ENCODE measurements around the gene PXMP2. TPM values are rescaled to one million over a fixed set of nuclear protein-coding genes. Genes with fewer than 3 reads are reported as not detected.

The PXMP2 gene
- polyA plus RNA-seq, 1 donor (not counting 4 experiments of a cell fraction or from before 2014, with no cell fraction given): 18.0 TPM

GRCh38 chr12:132723764-132724140 is 36.4 kb downstream of the PXMP2 start:
- Histone ChIP-seq H3K9ac (ENCODE audit: control insufficient read depth, extremely low read depth, insufficient read depth, low read length) (no peak overlapping the region), H3K9me3 (ENCODE audit: control insufficient read depth, low read depth, low read length) (no peaks in the 10 kb centered on the region), H3K9me1 (ENCODE audit: control insufficient read depth, extremely low read depth, insufficient read depth, low read length) (no peaks in the 10 kb centered on the region), H4K20me1 (ENCODE audit: control insufficient read depth, extremely low read depth, insufficient read depth, low read length) (peaks cover 17% of the 10 kb centered on the region), H3K4me1 (ENCODE audit: control insufficient read depth, extremely low read depth, insufficient read depth, low read length) (no peaks in the 10 kb centered on the region), H2AFZ (ENCODE audit: control insufficient read depth, low read length) (no peak overlapping the region), H3K4me3 (ENCODE audit: control insufficient read depth in 2 of 3, extremely low read depth in 1 of 3, insufficient read depth in 2 of 3, low read depth in 1 of 3, low read length in 3 of 3) (no peak overlapping the region), H3K27me3 (ENCODE audit: control insufficient read depth, extremely low read depth, insufficient read depth, low read length) (no peaks in the 10 kb centered on the region), H3K27ac (ENCODE audit: control insufficient read depth, insufficient read depth, low read length) (no peak overlapping the region), H3K4me2 (ENCODE audit: control insufficient read depth, extremely low read depth, insufficient read depth, low read depth, low read length) (no peak overlapping the region), H3K36me3 (ENCODE audit: control insufficient read depth in 2 of 2, extremely low read depth in 1 of 2, insufficient read depth in 2 of 2, low read length in 2 of 2) (peaks cover 52 to 53% of the 10 kb centered on the region in 2 experiments), H3K79me2 (ENCODE audit: control insufficient read depth, insufficient read depth, low read length) (peaks cover 36% of the 10 kb centered on the region)
- dilution Hi-C loops (cut with MboI; ENCODE audit: extremely low pct_ligation_motif_present, low sequenced_read_pairs): no loop called here
- TF ChIP-seq CTCF (optimal IDR thresholded peaks at IDR 0.05 in 1 of 3, IDR thresholded peaks at IDR 0.05 in 1 of 3, conservative IDR thresholded peaks at IDR 0.05 in 1 of 3; ENCODE audit: extremely low read depth in 1 of 3, insufficient read depth in 2 of 3, low read length in 3 of 3): no peak
- no peak for TF ChIP-seq EZH2 (IDR thresholded peaks at IDR 0.05; ENCODE audit: low read length)
- FAIRE-seq (no peak), DNase-seq (ENCODE audit: low read depth, low spot score) (no peak)

- H3K36me3 ChIP-seq (ENCODE audit: control insufficient read depth in 2 of 2, extremely low read depth in 1 of 2, insufficient read depth in 2 of 2, low read length in 2 of 2): peaks cover 51 to 55% of the 10 kb centered on the region in 2 experiments
- no peak overlapping the region for H3K4me2 ChIP-seq (ENCODE audit: control insufficient read depth, extremely low read depth, insufficient read depth, low read depth, low read length)
- peaks cover 13% of the 10 kb centered on the region for H4K20me1 ChIP-seq (ENCODE audit: control insufficient read depth, extremely low read depth, insufficient read depth, low read length)
- TF ChIP-seq EZH2 (IDR thresholded peaks at IDR 0.05; ENCODE audit: low read length) (no peak), CTCF (optimal IDR thresholded peaks at IDR 0.05 in 1 of 3, IDR thresholded peaks at IDR 0.05 in 1 of 3, conservative IDR thresholded peaks at IDR 0.05 in 1 of 3; ENCODE audit: extremely low read depth in 1 of 3, insufficient read depth in 2 of 3, low read length in 3 of 3) (no peak)
- H3K9me3 ChIP-seq (ENCODE audit: control insufficient read depth, low read depth, low read length): no peaks in the 10 kb centered on the region
- no peaks in the 10 kb centered on the region for H3K27me3 ChIP-seq (ENCODE audit: control insufficient read depth, extremely low read depth, insufficient read depth, low read length)
- H3K79me2 ChIP-seq (ENCODE audit: control insufficient read depth, insufficient read depth, low read length): peaks cover 37% of the 10 kb centered on the region
- no peak overlapping the region for H3K27ac ChIP-seq (ENCODE audit: control insufficient read depth, insufficient read depth, low read length)
- H2AFZ ChIP-seq (ENCODE audit: control insufficient read depth, low read length): no peak overlapping the region
- no peak overlapping the region for H3K4me3 ChIP-seq (ENCODE audit: control insufficient read depth in 2 of 3, extremely low read depth in 1 of 3, insufficient read depth in 2 of 3, low read depth in 1 of 3, low read length in 3 of 3)
- no peaks in the 10 kb centered on the region for H3K9me1 ChIP-seq (ENCODE audit: control insufficient read depth, extremely low read depth, insufficient read depth, low read length)
- dilution Hi-C loops (cut with MboI; ENCODE audit: extremely low pct_ligation_motif_present, low sequenced_read_pairs): no loop called here
- H3K9ac ChIP-seq (ENCODE audit: control insufficient read depth, extremely low read depth, insufficient read depth, low read length): no peak overlapping the region
- no peak for FAIRE-seq
- no peaks in the 10 kb centered on the region for H3K4me1 ChIP-seq (ENCODE audit: control insufficient read depth, extremely low read depth, insufficient read depth, low read length)
- no peak for DNase-seq (ENCODE audit: low read depth, low spot score)
These were observed 37.3 kb downstream of the PXMP2 start for GRCh38 chr12:132724506-132725241.
